Astrocyte (in vitro differentiated cells and primary cell): ENCODE results near the gene PRKCG. TPM values are rescaled to one million over a fixed set of nuclear protein-coding genes. Genes with fewer than 3 reads are reported as not detected.

Experiments used
- DNase-seq: peaks from one replicate; pipeline ENCODE4 v3.0.0-alpha.2; 2010; ENCODE audit warnings: low read depth
- FAIRE-seq: peaks from 2 replicates; lab custom pipeline; 2011; peaks lifted over from hg19 to GRCh38; lab: Jason Lieb, UNC
- H2AFZ ChIP-seq: 2 replicates; pipeline ENCODE4 v1.6.0; 2012; ENCODE audit warnings: low read depth, low read length, inconsistent platforms
- H3K27ac ChIP-seq: 2 replicates; pipeline ENCODE4 v1.5.1; 2011; ENCODE audit warnings: low read depth, low read length, inconsistent platforms
- H3K27me3 ChIP-seq: 2 replicates; pipeline ENCODE4 v1.6.0; 2011; ENCODE audit warnings: low read length, inconsistent platforms; ENCODE audit not compliant: insufficient read depth
- H3K36me3 ChIP-seq: 2 replicates; pipeline ENCODE4 v1.5.1; 2011; ENCODE audit warnings: low read length, inconsistent platforms; ENCODE audit not compliant: insufficient read depth
- H3K4me1 ChIP-seq: 2 replicates; pipeline ENCODE4 v1.5.1; 2011; ENCODE audit warnings: low read length, inconsistent platforms; ENCODE audit not compliant: insufficient read depth
- H3K4me2 ChIP-seq: 2 replicates; pipeline ENCODE4 v1.6.0; 2012; ENCODE audit warnings: low read length, inconsistent platforms
- H3K4me3 ChIP-seq: 2 replicates; pipeline ENCODE4 v1.5.1; 2011; ENCODE audit warnings: low read depth, mild to moderate bottlenecking, low read length, inconsistent platforms; ENCODE audit not compliant: insufficient read depth
- H3K79me2 ChIP-seq: 2 replicates; pipeline ENCODE4 v1.6.0; 2012; ENCODE audit warnings: mild to moderate bottlenecking, low read length, inconsistent platforms; ENCODE audit not compliant: insufficient read depth
- H3K9ac ChIP-seq: 2 replicates; pipeline ENCODE4 v1.6.0; 2012; ENCODE audit warnings: mild to moderate bottlenecking, low read length, inconsistent platforms
- H3K9me3 ChIP-seq: 2 replicates; pipeline ENCODE4 v1.5.1; 2012; ENCODE audit warnings: low read depth, mild to moderate bottlenecking, low read length, inconsistent platforms; ENCODE audit not compliant: insufficient read depth
- H4K20me1 ChIP-seq: 2 replicates; pipeline ENCODE4 v1.6.0; 2012; ENCODE audit warnings: low read length, inconsistent platforms; ENCODE audit not compliant: insufficient read depth
- H3K27ac Mint-ChIP-seq: one replicate; pipeline ENCODE4 v1.8.0; 2021; ENCODE audit warnings: mild to moderate bottlenecking, mixed read lengths; ENCODE audit not compliant: unreplicated experiment
- H3K27me3 Mint-ChIP-seq: one replicate; pipeline ENCODE4 v1.8.0; 2021; ENCODE audit warnings: low read depth, mixed read lengths; ENCODE audit not compliant: unreplicated experiment
- H3K36me3 Mint-ChIP-seq: one replicate; pipeline ENCODE4 v1.8.0; 2021; ENCODE audit warnings: low read depth, mixed read lengths; ENCODE audit not compliant: unreplicated experiment
- H3K4me1 Mint-ChIP-seq: one replicate; pipeline ENCODE4 v1.8.0; 2021; ENCODE audit warnings: low read depth, mixed read lengths; ENCODE audit not compliant: unreplicated experiment
- H3K4me3 Mint-ChIP-seq: one replicate; pipeline ENCODE4 v1.8.0; 2021; ENCODE audit warnings: mild to moderate bottlenecking, moderate library complexity, mixed read lengths; ENCODE audit not compliant: unreplicated experiment
- H3K9me3 Mint-ChIP-seq: one replicate; pipeline ENCODE4 v1.8.0; 2021; ENCODE audit warnings: mild to moderate bottlenecking, mixed read lengths; ENCODE audit not compliant: unreplicated experiment
- EZH2 ChIP-seq: IDR thresholded peaks from 2 replicates; pipeline ENCODE4 v1.6.1; 2012; ENCODE audit warnings: mild to moderate bottlenecking, low read length, inconsistent platforms; ENCODE audit not compliant: insufficient read depth
- total RNA-seq: library from RNA; stranded (reverse); gene quantifications from 2 replicates; pipeline ENCODE4 v1.2.1, GENCODE V29; 2021
- TF ChIP-seq, protein P1 (sequence below): IDR thresholded peaks from 2 replicates; pipeline ENCODE4 v1.5.1; 2011; ENCODE audit warnings: low read depth, mild to moderate bottlenecking, inconsistent platforms, low read length, moderate library complexity; ENCODE audit not compliant: insufficient read depth

The PRKCG gene
- total RNA-seq, 1 donor from 2014 or later, result 0.41 TPM

DNA sequence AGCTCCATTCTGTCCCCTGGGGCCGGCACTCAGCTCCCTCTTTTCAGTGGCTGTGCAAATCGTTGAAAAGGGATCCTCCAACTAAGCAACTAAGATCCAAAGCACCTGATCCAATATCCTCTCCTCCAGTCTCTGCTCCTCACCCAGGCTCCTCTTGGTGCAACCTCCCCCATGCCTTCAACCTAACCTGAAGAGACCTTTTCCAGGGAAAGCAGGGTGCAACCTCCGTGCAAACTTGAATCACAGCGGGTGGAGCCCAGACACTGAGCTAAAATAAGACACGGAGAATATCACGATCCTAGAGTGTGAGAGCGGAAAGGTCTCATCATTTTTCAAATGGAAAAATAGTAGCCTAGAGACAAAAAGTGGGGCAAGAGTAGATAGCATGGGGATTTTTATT lies 35.4 kb downstream of the PRKCG start:
- Mint-ChIP-seq H3K4me3 (no peak overlapping the region), H3K27ac (no peak overlapping the region), H3K9me3 (no peaks in the 10 kb centered on the region), H3K36me3 (peaks cover 4% of the 10 kb centered on the region), H3K27me3 (peaks cover 7% of the 10 kb centered on the region), H3K4me1 (no peaks in the 10 kb centered on the region)
- Histone ChIP-seq H3K4me3 (no peak overlapping the region), H3K27ac (no peak overlapping the region), H3K9ac (no peak overlapping the region), H3K9me3 (no peaks in the 10 kb centered on the region), H3K4me2 (no peak overlapping the region), H3K36me3 (no peaks in the 10 kb centered on the region), H2AFZ (no peak overlapping the region), H4K20me1 (no peaks in the 10 kb centered on the region), H3K4me1 (no peaks in the 10 kb centered on the region), H3K79me2 (no peaks in the 10 kb centered on the region), H3K27me3 (no peaks in the 10 kb centered on the region)
- DNase-seq (no peak), FAIRE-seq (no peak)
- TF ChIP-seq, protein P1, sequence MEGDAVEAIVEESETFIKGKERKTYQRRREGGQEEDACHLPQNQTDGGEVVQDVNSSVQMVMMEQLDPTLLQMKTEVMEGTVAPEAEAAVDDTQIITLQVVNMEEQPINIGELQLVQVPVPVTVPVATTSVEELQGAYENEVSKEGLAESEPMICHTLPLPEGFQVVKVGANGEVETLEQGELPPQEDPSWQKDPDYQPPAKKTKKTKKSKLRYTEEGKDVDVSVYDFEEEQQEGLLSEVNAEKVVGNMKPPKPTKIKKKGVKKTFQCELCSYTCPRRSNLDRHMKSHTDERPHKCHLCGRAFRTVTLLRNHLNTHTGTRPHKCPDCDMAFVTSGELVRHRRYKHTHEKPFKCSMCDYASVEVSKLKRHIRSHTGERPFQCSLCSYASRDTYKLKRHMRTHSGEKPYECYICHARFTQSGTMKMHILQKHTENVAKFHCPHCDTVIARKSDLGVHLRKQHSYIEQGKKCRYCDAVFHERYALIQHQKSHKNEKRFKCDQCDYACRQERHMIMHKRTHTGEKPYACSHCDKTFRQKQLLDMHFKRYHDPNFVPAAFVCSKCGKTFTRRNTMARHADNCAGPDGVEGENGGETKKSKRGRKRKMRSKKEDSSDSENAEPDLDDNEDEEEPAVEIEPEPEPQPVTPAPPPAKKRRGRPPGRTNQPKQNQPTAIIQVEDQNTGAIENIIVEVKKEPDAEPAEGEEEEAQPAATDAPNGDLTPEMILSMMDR, result no peak
- TF ChIP-seq EZH2, result no peak

- Histone ChIP-seq H3K4me3 (no peak overlapping the region), H3K9ac (no peak overlapping the region), H3K27ac (no peak overlapping the region), H3K27me3 (no peaks in the 10 kb centered on the region), H2AFZ (no peak overlapping the region), H4K20me1 (peaks cover 3% of the 10 kb centered on the region), H3K79me2 (no peaks in the 10 kb centered on the region), H3K4me2 (no peak overlapping the region), H3K4me1 (no peaks in the 10 kb centered on the region), H3K36me3 (no peaks in the 10 kb centered on the region), H3K9me3 (no peaks in the 10 kb centered on the region)
- DNase-seq, result peak; percentile 51
- Mint-ChIP-seq H3K4me1 (no peaks in the 10 kb centered on the region), H3K27me3 (no peaks in the 10 kb centered on the region), H3K36me3 (peaks cover 1% of the 10 kb centered on the region), H3K4me3 (no peak overlapping the region), H3K27ac (no peak overlapping the region), H3K9me3 (peaks cover 2% of the 10 kb centered on the region)
- TF ChIP-seq, protein P1, result no peak
- TF ChIP-seq EZH2, result no peak
- FAIRE-seq, result no peak
Measured at GRCh38 chr19:53927739-53928138, 45.7 kb downstream of the PRKCG start.

GRCh38 chr19:53936029-53936428 lies 54.0 kb downstream of the PRKCG start:
- H3K4me1 ChIP-seq, result no peaks in the 10 kb centered on the region
- no peaks in the 10 kb centered on the region for H3K79me2 ChIP-seq
- H3K27me3 ChIP-seq, result no peaks in the 10 kb centered on the region
- no peak overlapping the region for H3K4me3 Mint-ChIP-seq
- TF ChIP-seq, protein P1, result no peak
- TF ChIP-seq EZH2, result no peak
- peaks cover 10% of the 10 kb centered on the region for H3K27me3 Mint-ChIP-seq
- H3K36me3 Mint-ChIP-seq, result no peaks in the 10 kb centered on the region
- no peaks in the 10 kb centered on the region for H4K20me1 ChIP-seq
- no peak overlapping the region for H3K4me2 ChIP-seq
- H3K27ac ChIP-seq, result no peak overlapping the region
- FAIRE-seq (no peak), DNase-seq (no peak)
- H2AFZ ChIP-seq, result no peak overlapping the region
- no peak overlapping the region for H3K4me3 ChIP-seq
- peaks cover 4% of the 10 kb centered on the region for H3K9me3 Mint-ChIP-seq
- no peak overlapping the region for H3K27ac Mint-ChIP-seq
- H3K36me3 ChIP-seq, result no peaks in the 10 kb centered on the region
- H3K4me1 Mint-ChIP-seq, result no peaks in the 10 kb centered on the region
- H3K9ac ChIP-seq, result no peak overlapping the region
- no peaks in the 10 kb centered on the region for H3K9me3 ChIP-seq
